NOMO-1 treated with dmso at 0.1 percent for 144 hours (cell line): ENCODE measurements around the gene AGPAT3.
A peak's percentile ranks its signal among the peaks of the same experiment; 100 is the strongest.
"Not testable (repeated sequence)": the region's sequence is repeated elsewhere in the genome, so short reads cannot be mapped to it uniquely, and the experiment has no call there.

Experiments used
- DNase-seq: peaks from one replicate; lab custom pipeline; 2025; ENCODE audit not compliant: unreplicated experiment; lab: John Stamatoyannopoulos, UW

The AGPAT3 gene

DNA sequence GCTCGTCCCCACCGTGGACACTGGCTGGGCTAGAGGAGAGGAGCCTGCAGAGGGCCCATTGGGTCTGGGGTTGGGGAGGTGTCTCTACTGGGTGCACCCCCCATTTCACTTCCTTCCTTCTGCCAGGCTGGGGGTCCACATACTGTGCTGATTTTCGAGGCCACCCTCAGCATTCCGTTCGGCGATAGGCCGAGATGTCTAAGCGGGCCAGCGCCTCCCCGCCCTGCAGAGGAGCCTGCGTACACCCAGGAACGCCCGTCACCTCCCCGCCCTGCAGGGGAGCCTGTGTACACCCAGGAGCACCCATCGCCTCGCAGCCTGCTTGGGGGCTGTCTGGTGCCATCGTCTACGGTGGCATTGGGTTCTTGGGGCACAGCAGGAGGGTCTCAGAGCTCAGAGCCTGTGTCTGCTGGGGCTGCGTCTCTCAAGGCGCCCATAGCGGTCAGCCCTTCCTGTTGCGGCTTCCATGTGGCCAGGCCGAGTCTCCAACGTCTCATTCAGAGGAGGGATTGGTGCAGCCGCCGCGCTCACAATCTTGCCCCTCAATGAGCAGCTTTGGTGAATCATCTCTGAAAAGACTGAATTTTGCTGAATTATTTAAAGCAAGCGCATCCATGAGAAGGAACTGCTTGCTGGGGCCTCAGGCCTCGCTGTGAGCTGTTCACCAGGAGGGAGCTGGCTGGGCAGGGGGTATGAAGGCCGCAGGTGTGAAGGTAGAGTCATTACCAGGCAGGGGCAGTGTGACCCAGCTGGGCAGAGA is 30.7 kb upstream of the AGPAT3 start:
- no peak for DNase-seq

DNA sequence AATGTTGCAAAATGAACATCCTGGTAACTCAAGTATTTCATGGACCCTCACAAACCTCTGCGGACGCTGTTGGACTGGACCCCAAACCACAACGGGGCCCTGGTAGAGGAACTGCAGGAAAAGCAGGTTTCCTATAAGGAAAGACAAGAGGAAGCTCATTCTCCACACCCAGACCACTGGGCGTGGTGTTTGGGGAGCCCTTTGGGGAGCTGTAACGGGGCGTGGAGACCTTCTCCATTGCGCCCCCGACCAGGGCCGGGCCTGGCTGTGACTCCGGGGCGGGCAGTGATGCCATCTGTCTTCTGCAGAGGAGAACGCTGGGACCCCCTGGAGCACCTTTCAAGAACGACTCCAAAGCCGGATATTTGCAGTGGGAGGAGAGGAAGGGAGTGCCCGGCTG is 30.0 kb upstream of the AGPAT3 start:
- DNase-seq = no peak

DNA sequence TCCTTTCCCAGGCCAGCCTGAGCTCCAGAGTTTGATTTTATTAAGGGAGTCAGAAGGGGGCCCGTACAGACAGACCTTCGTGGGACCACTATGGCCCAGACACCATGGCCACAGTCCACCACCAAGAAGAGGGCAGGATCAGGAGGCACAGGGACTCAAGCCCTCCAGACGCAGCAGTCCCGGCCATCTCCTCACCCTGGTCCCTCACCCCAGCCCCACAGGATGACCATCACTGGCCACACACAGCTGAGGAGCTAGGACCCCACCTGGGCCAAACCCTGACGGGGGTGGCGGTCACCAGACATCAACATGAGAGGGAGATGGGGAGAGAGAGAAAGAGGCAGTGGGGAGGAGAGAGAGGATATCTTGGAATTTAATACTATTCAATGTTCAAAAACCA is 29.2 kb upstream of the AGPAT3 start:
- no peak for DNase-seq

DNA sequence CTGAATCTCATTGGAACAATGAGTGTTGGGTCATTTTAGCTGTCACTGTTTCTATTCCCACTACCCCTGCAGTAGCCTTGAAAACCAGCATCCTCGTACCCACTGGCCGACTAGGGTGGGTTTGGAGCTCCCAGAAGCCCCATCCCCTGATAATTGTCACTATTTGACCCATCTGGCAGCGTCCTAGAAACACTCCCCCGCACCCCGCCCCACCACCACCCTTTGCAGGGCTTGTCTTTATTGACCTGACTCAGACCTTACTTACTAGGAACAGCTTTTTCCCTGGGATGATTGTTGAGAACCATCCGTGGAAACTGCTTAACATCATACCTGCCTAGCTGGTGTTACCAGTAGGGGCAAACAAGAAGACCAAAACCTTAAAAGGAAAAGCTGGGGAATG is 28.4 kb upstream of the AGPAT3 start:
- no peak for DNase-seq

DNA sequence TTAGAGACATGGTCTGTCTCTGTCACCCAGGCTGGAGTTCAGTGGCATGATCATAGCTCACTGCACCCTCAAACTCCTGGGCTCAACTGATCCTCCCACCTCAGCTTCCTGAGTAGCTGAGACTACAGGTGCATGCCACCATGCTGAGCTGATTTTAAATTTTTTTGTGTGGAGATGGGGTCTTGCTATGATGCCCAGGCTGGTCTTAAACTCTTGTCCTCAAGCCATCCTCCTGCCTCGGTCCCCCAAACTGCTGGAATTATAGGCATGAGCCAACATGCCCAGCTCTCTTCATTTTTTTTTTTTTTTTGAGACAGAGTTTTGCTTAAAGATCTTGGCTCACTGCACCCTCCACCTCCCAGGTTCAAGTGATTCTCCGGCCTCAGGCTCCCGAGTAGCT is 24.8 kb upstream of the AGPAT3 start:
- DNase-seq = no peak

- peak; percentile 58 for DNase-seq
Observed at GRCh38 chr21:43842742-43843141, 22.3 kb upstream of the AGPAT3 start.

DNA sequence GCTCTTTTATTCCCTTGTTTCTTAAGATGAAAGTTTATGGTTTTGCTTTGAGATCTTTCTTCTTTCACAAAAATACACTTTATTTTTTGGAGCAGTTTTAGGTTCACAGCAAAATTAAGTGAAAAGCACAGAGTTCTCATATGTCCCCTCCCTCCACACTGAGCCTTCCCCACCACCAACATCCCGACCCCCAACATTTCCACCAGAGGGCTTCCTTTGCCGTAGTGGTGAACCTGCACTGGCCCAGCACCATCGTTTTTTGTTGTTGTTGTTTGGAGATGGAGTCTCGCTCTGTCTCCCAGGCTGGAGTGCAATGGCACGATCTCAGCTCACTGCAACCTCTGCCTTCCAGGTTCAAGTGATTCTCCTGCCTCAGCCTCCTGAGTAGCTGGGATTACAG is 20.1 kb upstream of the AGPAT3 start:
- not testable (repeated sequence) for DNase-seq

GRCh38 chr21:43845386-43845785 is 19.6 kb upstream of the AGPAT3 start:
- no peak for DNase-seq

DNA sequence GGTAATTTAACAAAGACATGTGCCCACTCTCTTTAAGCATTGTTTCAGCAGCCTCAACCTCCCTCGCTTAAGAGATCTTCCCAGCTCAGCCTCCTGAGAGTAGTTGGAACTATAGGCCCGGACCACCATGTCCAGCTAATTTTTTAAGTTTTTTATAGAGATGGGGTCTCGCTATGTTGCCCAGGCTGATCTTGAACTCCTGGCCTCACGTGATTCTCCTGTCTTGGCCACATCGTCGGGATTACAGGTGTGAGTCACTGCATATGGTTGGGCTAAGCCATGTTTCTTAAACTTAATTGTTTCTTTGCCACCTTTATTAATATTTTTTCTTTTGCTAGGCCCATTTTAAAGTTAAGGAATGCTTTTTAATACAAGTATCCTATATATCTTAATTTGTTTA is 18.6 kb upstream of the AGPAT3 start:
- DNase-seq = no peak

GRCh38 chr21:43847301-43847700 is 17.7 kb upstream of the AGPAT3 start:
- DNase-seq = no peak

DNA sequence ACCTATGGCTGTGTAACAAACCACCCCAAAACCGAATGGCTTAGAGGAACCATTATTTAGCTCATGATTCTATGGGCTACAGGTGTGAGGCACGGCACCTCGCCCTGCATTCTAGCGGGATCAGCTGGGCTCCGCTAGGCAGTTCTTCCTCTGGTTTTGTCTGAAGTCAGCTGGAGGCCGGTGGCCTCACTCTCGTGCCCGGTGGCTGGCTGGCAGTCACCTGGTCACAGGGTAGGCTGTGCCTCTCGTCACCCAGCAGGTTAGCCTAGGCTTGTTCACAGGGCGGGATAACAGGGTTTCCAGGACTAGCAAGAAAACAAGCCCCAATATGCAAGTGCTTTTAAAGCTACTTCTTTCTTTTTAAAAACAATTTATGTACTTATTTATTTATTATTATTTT is 16.3 kb upstream of the AGPAT3 start:
- no peak for DNase-seq

DNA sequence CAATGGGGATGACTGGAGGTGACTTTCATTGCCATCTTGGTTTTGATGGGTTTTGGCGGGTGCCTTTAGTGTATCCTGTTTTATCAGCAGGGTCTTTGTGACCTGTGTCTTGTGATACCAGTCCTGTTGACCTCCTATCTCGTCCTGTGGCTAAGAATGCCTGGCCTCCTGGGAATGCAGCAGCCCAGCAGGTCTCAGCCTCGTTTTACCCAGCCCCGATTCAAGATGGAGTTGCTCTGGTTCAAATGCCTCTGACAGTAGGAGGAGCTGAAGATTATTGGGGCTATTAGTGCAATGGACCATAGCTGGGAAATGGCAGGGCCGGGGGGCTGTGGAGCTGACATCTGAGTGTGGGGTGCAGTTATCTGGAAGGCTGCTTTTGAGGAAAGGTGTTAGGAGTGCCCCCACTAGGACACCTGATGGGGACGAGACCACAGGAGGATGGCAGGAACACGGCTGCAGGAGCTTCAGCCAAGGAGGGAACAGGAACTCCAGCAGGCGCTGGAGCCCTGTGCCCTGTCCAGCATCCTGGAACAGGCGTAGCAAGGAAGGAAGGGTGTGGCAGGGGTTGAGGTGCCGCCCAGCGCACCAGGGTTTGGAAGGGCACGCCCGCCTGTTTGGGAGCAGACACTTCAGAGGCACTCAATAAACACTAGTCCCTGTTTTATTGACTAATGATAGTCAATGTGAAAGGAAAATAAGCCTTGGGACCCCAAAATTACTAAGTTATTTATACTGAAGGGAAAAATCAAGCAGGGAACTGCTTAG is 15.3 kb upstream of the AGPAT3 start:
- DNase-seq = no peak

DNA sequence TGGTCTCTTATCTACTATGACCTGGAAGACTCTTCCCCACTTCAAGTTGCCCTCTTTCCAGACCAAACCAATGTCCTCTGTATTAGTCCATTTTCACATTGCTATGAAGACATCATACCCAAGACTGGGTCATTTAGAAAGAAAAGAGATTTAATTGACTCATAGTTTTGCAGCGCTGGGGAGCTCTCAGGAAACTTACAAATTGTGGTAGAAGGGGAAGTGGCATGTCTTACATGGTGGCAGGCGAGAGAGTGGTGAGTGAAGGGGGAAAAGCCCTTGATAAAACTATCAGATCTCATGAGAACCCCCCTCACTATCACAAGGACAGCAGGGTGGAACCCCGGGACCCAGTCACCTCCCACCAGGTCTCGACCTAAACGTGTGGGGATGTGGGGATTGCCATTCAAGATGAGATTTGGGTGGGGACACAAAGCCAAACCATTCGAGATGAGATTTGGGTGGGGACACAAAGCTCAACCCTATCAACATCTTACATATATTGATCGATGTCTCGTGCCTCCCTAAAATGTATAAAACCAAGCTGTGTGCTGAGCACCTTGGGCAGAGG is 14.2 kb upstream of the AGPAT3 start:
- DNase-seq = no peak

GRCh38 chr21:43851593-43851992 is 13.4 kb upstream of the AGPAT3 start:
- no peak for DNase-seq

GRCh38 chr21:43853851-43854772 is 10.9 kb upstream of the AGPAT3 start:
- no peak for DNase-seq

DNA sequence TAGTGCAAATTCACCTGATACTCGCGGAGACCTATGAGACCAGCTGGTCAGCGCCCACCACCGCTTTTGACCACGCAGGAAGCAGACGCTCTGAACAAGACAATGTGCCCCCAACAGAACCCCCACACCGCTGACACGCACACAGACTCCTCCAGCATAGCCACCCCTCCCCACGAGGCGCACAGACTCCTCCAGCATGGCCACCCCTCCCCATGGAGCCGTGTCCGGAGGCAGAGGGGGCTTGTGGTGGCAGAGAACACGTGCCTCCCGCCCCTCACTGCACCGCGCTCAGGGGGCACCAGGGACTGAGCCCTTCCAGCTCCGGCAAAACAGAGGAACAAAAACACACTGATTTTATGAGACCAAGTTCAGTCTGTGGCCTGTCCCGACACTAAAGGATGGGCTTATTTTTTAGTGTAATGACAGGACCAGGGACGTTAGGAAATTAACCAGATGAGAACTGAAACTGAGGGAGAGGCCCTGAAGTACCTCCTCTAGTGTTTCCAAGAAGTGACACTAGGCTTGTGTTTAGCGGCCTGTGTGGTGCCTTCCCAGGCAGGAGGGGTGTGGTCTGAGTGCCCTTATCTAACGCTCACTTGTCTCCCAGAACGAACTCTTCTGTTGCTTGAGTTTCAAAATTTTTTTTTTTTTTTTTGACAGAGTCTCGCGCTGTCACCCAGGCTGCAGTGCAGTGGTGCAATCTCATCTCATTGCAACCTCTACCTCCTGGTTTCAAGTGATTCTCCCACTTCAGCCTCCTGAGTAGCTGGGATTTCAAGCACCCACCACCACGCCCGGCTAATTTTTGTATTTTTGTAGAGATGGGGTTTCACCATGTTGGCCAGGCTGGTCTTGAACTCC is 10.0 kb upstream of the AGPAT3 start:
- peak; percentile 98 for DNase-seq

GRCh38 chr21:43855955-43856354 is 9.1 kb upstream of the AGPAT3 start:
- no peak for DNase-seq

DNA sequence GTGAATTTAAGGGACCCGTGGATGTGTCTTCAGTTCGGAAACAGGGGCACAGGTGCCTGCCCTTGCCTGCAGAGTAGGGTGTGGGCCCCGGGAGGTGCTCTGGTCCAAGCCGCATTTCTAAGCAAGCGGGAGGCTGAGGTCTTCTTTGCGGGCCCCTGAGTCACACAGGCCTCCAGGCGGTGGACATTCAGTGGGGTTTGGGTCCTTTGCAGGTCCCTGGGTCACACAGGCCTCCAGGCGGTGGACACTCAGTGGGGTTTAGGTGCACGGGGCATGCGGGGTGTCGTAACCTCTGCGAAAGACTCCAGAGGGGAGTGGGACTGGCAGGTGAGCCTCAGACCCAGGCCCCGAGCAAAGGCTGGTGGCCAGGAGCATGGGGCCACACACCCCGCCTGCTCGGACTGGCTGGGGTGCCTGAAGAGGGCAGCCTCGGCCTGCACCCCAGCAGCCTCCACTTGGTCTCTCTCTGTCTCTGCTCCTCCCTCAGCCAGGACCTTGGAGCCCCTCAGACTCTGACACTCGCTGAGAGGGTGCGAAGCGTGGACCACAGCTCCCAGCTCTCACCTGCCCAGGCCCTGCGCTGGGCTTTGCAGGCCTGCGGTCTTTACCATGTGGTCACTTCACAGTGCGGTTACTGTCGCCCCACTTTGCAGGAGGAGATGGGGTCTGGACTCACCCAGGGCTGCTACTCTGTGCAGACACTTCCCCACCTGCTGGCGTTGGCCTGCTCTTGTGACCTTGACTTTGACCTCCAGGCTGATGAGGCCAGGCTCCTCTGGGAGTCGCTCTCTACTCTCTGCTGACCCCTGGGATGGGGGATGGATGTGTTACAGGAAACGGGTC is 6.0 kb upstream of the AGPAT3 start:
- no peak for DNase-seq

- DNase-seq = no peak
Observed at GRCh38 chr21:43859747-43860214, 5.2 kb upstream of the AGPAT3 start.
